Measurements from ENCODE around the gene SLC1A6. TPM values are rescaled to one million over a fixed set of nuclear protein-coding genes. Genes with fewer than 3 reads are reported as not detected.

The SLC1A6 gene
- total and polyA plus RNA-seq, 2 of the 4 experiments (the other 2 are of a cell fraction): not detected

- no peaks in the 10 kb centered on the region for H3K9me1 ChIP-seq (ENCODE audit: insufficient read depth, low read length)
- no peak overlapping the region for H3K18ac ChIP-seq (ENCODE audit: low read depth, low read length)
- intact Hi-C loops (cut with micrococcal nuclease): no loop called here
- 19% methylated on average over 7 of the region's 24 CpGs; no CpG with 5 or more reads in 1 of the 2 experiments for WGBS, 2 experiments (ENCODE audit: extremely low coverage in 2 of 2, insufficient read length in 1 of 2)
- peaks cover 30% of the 10 kb centered on the region for H3K9me3 ChIP-seq (ENCODE audit: control insufficient read depth, insufficient read depth, low read length)
- CTCF ChIA-PET: no interaction called here
- in situ Hi-C loops (cut with MboI; ENCODE audit: low sequenced_read_pairs): no loop called here
- H3K4me2 ChIP-seq (ENCODE audit: low read depth, low read length): no peak overlapping the region
- no peak overlapping the region for H2AK9ac ChIP-seq (replicated peaks; ENCODE audit: low read depth, low read length, poor library complexity)
- H2BK15ac ChIP-seq (ENCODE audit: low read depth, low read length): no peak overlapping the region
- no peak overlapping the region for H3K9ac ChIP-seq (ENCODE audit: low read depth, low read length)
- H4K91ac ChIP-seq (ENCODE audit: insufficient read depth, low read depth, low read length): no peak overlapping the region
- H2AK5ac ChIP-seq (ENCODE audit: low read depth, low read length): no peak overlapping the region
- H3K27ac ChIP-seq (ENCODE audit: insufficient read depth, low read length): no peak overlapping the region
- H4K5ac ChIP-seq (ENCODE audit: low read depth, low read length): no peak overlapping the region
- H3K4me3 ChIP-seq (ENCODE audit: insufficient read depth, low read depth, low read length): no peak overlapping the region
- ATAC-seq (ENCODE audit: low read depth): no peak
- H3K36me3 ChIP-seq (ENCODE audit: control insufficient read depth, insufficient read depth, low read length): no peaks in the 10 kb centered on the region
- H3K56ac ChIP-seq (ENCODE audit: extremely low read depth, insufficient read depth, low read length): no peak overlapping the region
- no peak overlapping the region for H3K14ac ChIP-seq (replicated peaks; ENCODE audit: low read depth, low read length)
- no peak overlapping the region for H3K23ac ChIP-seq (ENCODE audit: low read depth, low read length)
- DNase-seq: no peak
- no peaks in the 10 kb centered on the region for H4K20me1 ChIP-seq (ENCODE audit: insufficient read depth, low read length)
- no peak overlapping the region for H2BK5ac ChIP-seq (ENCODE audit: low read depth, low read length, poor library complexity, severe bottlenecking)
- TF ChIP-seq MAZ (IDR thresholded peaks at IDR 0.05; ENCODE audit: borderline replicate concordance, low read depth, low read length) (no peak), RAD21 (IDR thresholded peaks at IDR 0.05; ENCODE audit: low read length) (no peak), CTCF (conservative IDR thresholded peaks at IDR 0.05; ENCODE audit: low read depth, low read length) (no peak), BHLHE40 (IDR thresholded peaks at IDR 0.05; ENCODE audit: low read depth, low read length) (no peak), MAFK (IDR thresholded peaks at IDR 0.05; ENCODE audit: low read depth, low read length) (no peak), NFE2L2 (IDR thresholded peaks at IDR 0.05; ENCODE audit: low read depth, low read length) (no peak), RFX5 (IDR thresholded peaks at IDR 0.05; ENCODE audit: low read depth, low read length) (no peak), CHD1 (IDR thresholded peaks at IDR 0.05; ENCODE audit: low read depth, low read length) (no peak)
- TF ChIP-seq, protein P1, sequence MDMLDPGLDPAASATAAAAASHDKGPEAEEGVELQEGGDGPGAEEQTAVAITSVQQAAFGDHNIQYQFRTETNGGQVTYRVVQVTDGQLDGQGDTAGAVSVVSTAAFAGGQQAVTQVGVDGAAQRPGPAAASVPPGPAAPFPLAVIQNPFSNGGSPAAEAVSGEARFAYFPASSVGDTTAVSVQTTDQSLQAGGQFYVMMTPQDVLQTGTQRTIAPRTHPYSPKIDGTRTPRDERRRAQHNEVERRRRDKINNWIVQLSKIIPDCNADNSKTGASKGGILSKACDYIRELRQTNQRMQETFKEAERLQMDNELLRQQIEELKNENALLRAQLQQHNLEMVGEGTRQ (IDR thresholded peaks at IDR 0.05; ENCODE audit: low read depth, low read length): no peak
- no peak overlapping the region for H4K8ac ChIP-seq (ENCODE audit: low read depth in 2 of 2, low read length in 2 of 2)
- no peak overlapping the region for H3K4ac ChIP-seq (ENCODE audit: low read depth, low read length)
- POLR2A ChIA-PET (ENCODE audit: unreplicated experiment): no interaction called here
- dilution Hi-C loops (cut with HindIII; ENCODE audit: low sequenced_read_pairs, unreplicated experiment): no loop called here
- H2BK120ac ChIP-seq (ENCODE audit: low read depth, low read length): no peak overlapping the region
- no peaks in the 10 kb centered on the region for H3K4me1 ChIP-seq (ENCODE audit: control insufficient read depth, insufficient read depth, low read length)
- H3K79me1 ChIP-seq (ENCODE audit: low read depth in 1 of 2, low read length in 2 of 2): no peaks in the 10 kb centered on the region
- no peak overlapping the region for H2AFZ ChIP-seq (replicated peaks; ENCODE audit: low read length, poor library complexity)
- no TSS peak for BruUV-seq (replicated peaks)
- no peak overlapping the region for H2BK20ac ChIP-seq (ENCODE audit: low read depth, low read length)
- no peaks in the 10 kb centered on the region for H3K27me3 ChIP-seq (ENCODE audit: control insufficient read depth, insufficient read depth, low read length)
Observed at GRCh38 chr19:14954071-14954655, 25.5 kb downstream of the SLC1A6 start.
